ENCODE measurements around the gene GDE1. TPM values are rescaled to one million over a fixed set of nuclear protein-coding genes. Genes with fewer than 3 reads are reported as not detected.

GDE1 gene
- total and polyA plus RNA-seq, 9 of the 15 experiments (the other 6 are each of a cell fraction or from before 2014, with no cell fraction given) = 18.8 to 40.5 (median 22.3) TPM

- DNase-seq (ENCODE audit: extremely low read depth in 1 of 4, low spot score in 3 of 4) (no peak), ATAC-seq (no peak), FAIRE-seq (no peak)
- intact Hi-C loops (cut with micrococcal nuclease) = no loop called here
- Histone ChIP-seq H3K4me2 (ENCODE audit: insufficient read depth, low read length) (no peak overlapping the region), H3K4me3 (no peak overlapping the region), H3K9ac (ENCODE audit: insufficient read depth in 1 of 2, low read depth in 2 of 2, low read length in 2 of 2) (no peak overlapping the region), H3K27ac (ENCODE audit: extremely low read depth, low read depth, low read length) (no peak overlapping the region), H3K36me3 (ENCODE audit: control insufficient read depth, insufficient read depth, low read length) (peaks cover 48% of the 10 kb centered on the region), H3K79me2 (ENCODE audit: control insufficient read depth, insufficient read depth, low read length) (no peaks in the 10 kb centered on the region), H3K9me1 (ENCODE audit: control insufficient read depth, insufficient read depth, low read length) (peaks cover 4% of the 10 kb centered on the region), H3K27me3 (ENCODE audit: control insufficient read depth in 2 of 2, insufficient read depth in 2 of 2, low read length in 2 of 2) (no peaks in the 10 kb centered on the region), H2AFZ (ENCODE audit: low read depth, low read length) (no peak overlapping the region), H3K4me1 (replicated peaks in 1 of 2; ENCODE audit: control insufficient read depth in 2 of 2, insufficient read depth in 2 of 2, low read length in 2 of 2) (no peaks in the 10 kb centered on the region), H3K9me3 (replicated peaks; ENCODE audit: control insufficient read depth, insufficient read depth, low read depth, low read length) (no peaks in the 10 kb centered on the region), H4K20me1 (replicated peaks; ENCODE audit: control insufficient read depth, insufficient read depth, low read length) (no peaks in the 10 kb centered on the region)
- WGBS (ENCODE audit: insufficient coverage, low coverage, missing lambda C conversion rate) = 85% methylated on average over 5 of the region's 5 CpGs
- BruUV-seq (replicated peaks) = no TSS peak
- ChIA-PET POLR2A (interaction anchor here (0.7 to 1.8 kb wide), 6 partner anchors 8 to 703 kb away, joined by 3 to 6 read pairs (median 4); no protein-coding TSS in a partner anchor), CTCF (ENCODE audit: low intra/inter-chr PET ratio) (interaction anchor here (0.6 to 1.7 kb wide), 3 partner anchors 18 to 114 kb away, joined by 3 to 11 read pairs (median 3); no protein-coding TSS in a partner anchor)
- in situ Hi-C loops (cut with MboI) = loop anchor here (5.0 kb wide), 1 partner anchor 116 kb away; no protein-coding TSS in a partner anchor
- TF ChIP-seq ZNF518B (CRISPR knock-in tag; IDR thresholded peaks at IDR 0.05) (no peak), ATF7 (IDR thresholded peaks at IDR 0.05) (no peak), FOXJ3 (CRISPR knock-in tag; IDR thresholded peaks at IDR 0.05) (no peak), ZC3H11A (IDR thresholded peaks at IDR 0.05; ENCODE audit: low read depth, low read length) (no peak), XRCC5 (IDR thresholded peaks at IDR 0.05; ENCODE audit: low read depth, low read length) (no peak), HMBOX1 (IDR thresholded peaks at IDR 0.05) (no peak), ATF3 (IDR thresholded peaks at IDR 0.05) (no peak), ATF3 (CRISPR knock-in tag; conservative IDR thresholded peaks at IDR 0.05) (no peak), ZNF609 (CRISPR knock-in tag; IDR thresholded peaks at IDR 0.05; ENCODE audit: borderline replicate concordance) (no peak), ZNF830 (CRISPR knock-in tag; IDR thresholded peaks at IDR 0.05) (no peak), MAFG (tag; conservative IDR thresholded peaks at IDR 0.05) (no peak)
Observed at GRCh38 chr16:19503461-19504075, 18.3 kb downstream of the GDE1 start.
